Liver (tissue), 9 donors: ENCODE measurements around the gene XAF1. TPM values are rescaled to one million over a fixed set of nuclear protein-coding genes. Genes with fewer than 3 reads are reported as not detected.

Experiments
- DNase-seq: peaks from one replicate; pipeline ENCODE4 v3.0.0-alpha.2; 2017; ENCODE audit warnings: low spot score
- H3K27ac ChIP-seq, 2 donors: one replicate each; pipeline ENCODE4 v1.7.0; 2013; ENCODE audit warnings: inconsistent platforms in 2 of 2, low read length in 2 of 2, control low read depth in 1 of 2, low read depth in 1 of 2, mild to moderate bottlenecking in 1 of 2
- H3K27me3 ChIP-seq, 4 donors: one replicate each; pipeline versions ENCODE4 v1.6.1 to v1.7.0; 2013; ENCODE audit warnings: low read length in 3 of 4, inconsistent platforms in 1 of 4, mild to moderate bottlenecking in 1 of 4, moderate library complexity in 1 of 4; ENCODE audit not compliant: control insufficient read depth in 4 of 4, insufficient read depth in 4 of 4
- H3K36me3 ChIP-seq, 4 donors: one replicate each; pipeline versions ENCODE4 v1.6.1 to v1.7.0; 2013; ENCODE audit warnings: low read length in 3 of 4, mild to moderate bottlenecking in 3 of 4, low read depth in 1 of 4, moderate library complexity in 1 of 4; ENCODE audit not compliant: control insufficient read depth in 4 of 4, insufficient read depth in 3 of 4
- H3K4me1 ChIP-seq, 4 donors: one replicate each; pipeline versions ENCODE4 v1.6.1 to v1.7.0; 2013; ENCODE audit warnings: low read length in 3 of 4, mild to moderate bottlenecking in 3 of 4, moderate library complexity in 1 of 4; ENCODE audit not compliant: control insufficient read depth in 4 of 4, insufficient read depth in 4 of 4
- H3K4me3 ChIP-seq, 3 donors: one replicate each; pipeline versions ENCODE4 v1.6.1 to v1.7.0; 2013; ENCODE audit warnings: low read length in 3 of 3, control low read depth in 1 of 3, low read depth in 1 of 3, mild to moderate bottlenecking in 1 of 3
- H3K9ac ChIP-seq, 2 donors: one replicate each; pipeline ENCODE4 v1.7.0; 2013; ENCODE audit warnings: low read length in 2 of 2, mild to moderate bottlenecking in 2 of 2, moderate library complexity in 2 of 2, control low read depth in 1 of 2, low read depth in 1 of 2
- H3K9me3 ChIP-seq, 4 donors: one replicate each; pipeline versions ENCODE4 v1.6.1 to v1.7.0; 2013; ENCODE audit warnings: low read length in 3 of 4; ENCODE audit not compliant: control insufficient read depth in 4 of 4
- CTCF ChIP-seq: fragments of 150-350 bp; IDR thresholded peaks from 2 replicates; pipeline ENCODE4 v1.5.1; 2017; ENCODE audit warnings: improper control_type of control experiment, low read depth, low read length; ENCODE audit not compliant: missing input control
- EGR1 ChIP-seq, 2 donors: IDR thresholded peaks; 2 replicates each; pipeline ENCODE4 v1.6.1; 2016 to 2018; ENCODE audit warnings: antibody characterized with exemption in 2 of 2, low read depth in 2 of 2
- FOXA1 ChIP-seq: IDR thresholded peaks from 2 replicates; pipeline ENCODE4 v1.6.1; 2016; ENCODE audit warnings: antibody characterized with exemption
- FOXA2 ChIP-seq: IDR thresholded peaks from 2 replicates; pipeline ENCODE4 v1.6.1; 2016; ENCODE audit warnings: antibody characterized with exemption
- GABPA ChIP-seq, 2 donors: IDR thresholded peaks in 1 of 2; conservative IDR thresholded peaks in 1 of 2; 2 replicates each; pipeline ENCODE4 v1.6.1; 2016; ENCODE audit warnings: antibody characterized with exemption in 2 of 2, mild to moderate bottlenecking in 1 of 2, moderate library complexity in 1 of 2
- HNF4A ChIP-seq, 2 donors: conservative IDR thresholded peaks; 2 replicates each; pipeline ENCODE4 v1.6.1; 2016; ENCODE audit warnings: antibody characterized with exemption in 2 of 2, mild to moderate bottlenecking in 2 of 2
- HNF4G ChIP-seq: IDR thresholded peaks from 2 replicates; pipeline ENCODE4 v1.6.1; 2016; ENCODE audit warnings: antibody characterized with exemption
- JUND ChIP-seq, 2 donors: IDR thresholded peaks; 2 replicates each; pipeline ENCODE4 v1.6.1; 2016; ENCODE audit warnings: antibody characterized with exemption in 2 of 2
- MAX ChIP-seq: IDR thresholded peaks from 2 replicates; pipeline ENCODE4 v1.6.1; 2016; ENCODE audit warnings: antibody characterized with exemption
- NR2F2 ChIP-seq: IDR thresholded peaks from 2 replicates; pipeline ENCODE4 v1.6.1; 2016; ENCODE audit warnings: antibody characterized with exemption
- RAD21 ChIP-seq, 2 donors: IDR thresholded peaks; 2 replicates each; pipeline ENCODE4 v1.6.1; 2016; ENCODE audit warnings: antibody characterized with exemption in 2 of 2, mild to moderate bottlenecking in 2 of 2
- REST ChIP-seq: IDR thresholded peaks from 2 replicates; pipeline ENCODE4 v1.6.1; 2016; ENCODE audit warnings: antibody characterized with exemption, mild to moderate bottlenecking
- RXRA ChIP-seq, 2 donors: IDR thresholded peaks; 2 replicates each; pipeline ENCODE4 v1.6.1; 2017 to 2018; ENCODE audit warnings: antibody characterized with exemption in 2 of 2, mild to moderate bottlenecking in 1 of 2
- TAF1 ChIP-seq: conservative IDR thresholded peaks from 2 replicates; pipeline ENCODE4 v1.6.1; 2016; ENCODE audit warnings: antibody characterized with exemption, mild to moderate bottlenecking
- ZBTB33 ChIP-seq: IDR thresholded peaks from 2 replicates; pipeline ENCODE4 v1.6.1; 2016; ENCODE audit warnings: antibody characterized with exemption
- WGBS: extraction: QIAGEN DNeasy Blood & Tissue Kit; methylation state at CpG from one replicate; pipeline ENCODE4 v1.1.7; 2013; 5-methylcytosine and 5-hydroxymethylcytosine counted together
- polyA plus RNA-seq, 2 donors: library from polyadenylated mRNA; stranded (reverse) in 1 of 2; unstranded in 1 of 2; fragments of 200-250 nt in 1 of 2; fragments of >200 nt in 1 of 2; fragmentation: Nextera tagmentation in 1 of 2; extraction: Ambion mirVana in 1 of 2; gene quantifications; one replicate each; pipeline versions ENCODE4 v1.2.1 to v1.2.3, GENCODE V29; 2013 to 2015
- total RNA-seq, 2 donors: library from RNA; depleted of rRNA; stranded (reverse); fragments of >200 nt; gene quantifications; one replicate each; pipeline ENCODE4 v1.2.3, GENCODE V29; 2014
- donor health status: healthy.
- donor health status: healthy.
- donor health status: healthy.
- donor health status: healthy.
- donor health status: healthy.

Gene XAF1
- total and polyA plus RNA-seq, 4 donors, result 6.7 to 33.9 (median 19.2) TPM

GRCh38 chr17:6713918-6714271 is 42.0 kb upstream of the XAF1 start:
- Histone ChIP-seq H3K9ac (no peak overlapping the region), H3K4me1 (peaks cover 0 to 20% (median 7%) of the 10 kb centered on the region in 4 donors), H3K27me3 (no peaks in the 10 kb centered on the region), H3K4me3 (peak overlapping the region; percentile 9 to 76 (median 28)), H3K27ac (peak overlapping the region; percentile 86 to 95), H3K9me3 (peaks cover 0 to 3% (median 0%) of the 10 kb centered on the region in 4 donors), H3K36me3 (no peaks in the 10 kb centered on the region)
- no peak for TF ChIP-seq REST
- no peak for TF ChIP-seq FOXA2
- no peak for TF ChIP-seq CTCF
- TF ChIP-seq RAD21 (IDR thresholded peaks at IDR 0.05), result no peak
- TF ChIP-seq RXRA (IDR thresholded peaks at IDR 0.05), result no peak
- TF ChIP-seq NR2F2, result no peak
- TF ChIP-seq ZBTB33, result no peak
- no peak for TF ChIP-seq HNF4G
- TF ChIP-seq TAF1, result no peak
- no peak for TF ChIP-seq MAX
- WGBS, result 31% methylated on average over 29 of the region's 29 CpGs
- no peak for DNase-seq

- peaks cover 0 to 3% (median 0%) of the 10 kb centered on the region in 4 donors for H3K9me3 ChIP-seq
- H3K9ac ChIP-seq, result no peak overlapping the region
- TF ChIP-seq REST (no peak), EGR1 (IDR thresholded peaks at IDR 0.05; ENCODE audit: low read depth in 2 of 2) (no peak), JUND (IDR thresholded peaks at IDR 0.05) (no peak), GABPA (IDR thresholded peaks at IDR 0.05 in 1 of 2, conservative IDR thresholded peaks at IDR 0.05 in 1 of 2) (no peak), ZBTB33 (no peak), TAF1 (no peak), HNF4G (no peak), HNF4A (conservative IDR thresholded peaks at IDR 0.05) (no peak), FOXA1 (no peak)
- no peaks in the 10 kb centered on the region for H3K27me3 ChIP-seq
- 74% methylated on average over 7 of the region's 7 CpGs for WGBS
- peak overlapping the region; percentile 86 to 95 for H3K27ac ChIP-seq
- H3K4me1 ChIP-seq, result peaks cover 0 to 19% (median 7%) of the 10 kb centered on the region in 4 donors
- H3K4me3 ChIP-seq, result peak overlapping the region in 2 of 3 donors; percentile 28 to 76
- no peak for DNase-seq
- no peaks in the 10 kb centered on the region for H3K36me3 ChIP-seq
These were observed 41.5 kb upstream of the XAF1 start for GRCh38 chr17:6714315-6714874.
